Measurements from ENCODE around the gene CREB3L1.

CREB3L1 gene

DNA sequence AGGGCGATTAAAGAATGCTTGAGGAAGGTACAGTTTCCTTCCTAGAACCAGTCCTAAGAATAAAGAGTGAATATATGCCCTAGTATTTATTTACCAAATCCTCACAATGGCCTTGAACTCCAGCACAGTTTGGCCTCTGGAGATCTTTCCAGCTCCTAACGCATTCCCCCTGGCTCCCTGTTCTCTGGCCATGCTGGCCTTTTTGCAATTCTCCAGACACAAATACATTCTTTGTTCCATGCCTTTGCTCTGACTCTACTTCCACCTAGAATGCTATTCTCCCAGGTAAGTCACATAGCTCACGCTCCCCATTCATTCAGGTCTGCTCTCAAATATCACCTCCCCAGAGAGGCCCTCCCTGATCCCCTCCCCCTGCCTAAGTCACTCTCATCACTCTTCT, 66.1 kb downstream of the CREB3L1 start:
- DNase-seq (ENCODE audit: low read depth in 3 of 3) = no peak

DNA sequence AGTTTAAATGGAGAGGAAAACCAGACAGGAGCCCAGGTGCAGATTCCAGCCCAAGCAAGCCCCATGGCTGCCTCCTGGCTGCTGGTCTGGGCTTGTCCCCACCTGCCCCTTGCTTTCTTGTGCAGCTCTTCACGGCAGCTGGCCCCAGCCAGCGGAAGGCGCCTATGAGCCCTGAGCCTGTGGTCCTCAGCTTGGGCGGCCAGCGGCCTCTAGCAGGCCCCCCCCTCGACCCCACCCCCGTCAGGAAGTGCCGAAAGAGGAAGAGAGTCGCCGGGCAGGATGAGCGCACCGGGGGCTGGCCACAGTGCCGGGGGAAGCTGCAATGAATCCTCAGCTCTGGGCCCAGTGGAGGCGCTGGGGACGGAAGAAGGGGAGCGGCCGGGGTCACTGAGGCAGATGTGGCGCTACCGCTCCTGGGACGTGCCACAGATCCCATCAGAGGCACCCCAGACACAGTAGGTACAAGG, 67.7 kb downstream of the CREB3L1 start:
- DNase-seq (ENCODE audit: low read depth in 3 of 3) = no peak

DNA sequence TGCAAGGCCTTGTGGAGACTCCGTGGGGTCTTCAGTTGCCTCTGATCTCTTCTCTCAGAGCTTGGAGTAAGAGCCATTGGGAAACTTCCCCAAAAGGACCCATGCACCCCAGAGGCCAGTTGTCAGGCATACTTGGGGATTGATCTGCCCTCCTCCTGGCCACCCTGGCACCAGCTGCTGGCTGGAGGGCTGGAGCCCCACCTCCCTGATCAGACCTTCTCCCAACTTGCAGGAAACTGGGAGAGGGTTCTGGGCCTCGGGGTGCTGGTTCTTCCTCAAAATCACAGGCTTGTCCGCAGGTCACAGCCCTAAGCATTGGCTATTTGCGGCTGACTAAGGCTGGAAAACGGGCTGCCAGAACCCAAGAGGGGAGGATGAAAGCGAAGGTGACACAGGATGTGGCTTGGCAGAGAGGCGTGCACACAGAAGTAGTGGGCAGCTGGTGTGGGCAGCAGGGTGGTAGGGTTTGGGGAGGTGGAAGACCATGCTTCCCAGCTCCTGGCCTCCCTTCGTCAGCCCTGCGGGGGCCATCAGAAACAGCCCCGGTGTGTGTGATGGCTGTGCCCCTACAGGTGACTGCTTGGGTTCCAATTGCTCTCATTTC, 68.5 kb downstream of the CREB3L1 start:
- no peak for DNase-seq (ENCODE audit: low read depth in 3 of 3)

DNA sequence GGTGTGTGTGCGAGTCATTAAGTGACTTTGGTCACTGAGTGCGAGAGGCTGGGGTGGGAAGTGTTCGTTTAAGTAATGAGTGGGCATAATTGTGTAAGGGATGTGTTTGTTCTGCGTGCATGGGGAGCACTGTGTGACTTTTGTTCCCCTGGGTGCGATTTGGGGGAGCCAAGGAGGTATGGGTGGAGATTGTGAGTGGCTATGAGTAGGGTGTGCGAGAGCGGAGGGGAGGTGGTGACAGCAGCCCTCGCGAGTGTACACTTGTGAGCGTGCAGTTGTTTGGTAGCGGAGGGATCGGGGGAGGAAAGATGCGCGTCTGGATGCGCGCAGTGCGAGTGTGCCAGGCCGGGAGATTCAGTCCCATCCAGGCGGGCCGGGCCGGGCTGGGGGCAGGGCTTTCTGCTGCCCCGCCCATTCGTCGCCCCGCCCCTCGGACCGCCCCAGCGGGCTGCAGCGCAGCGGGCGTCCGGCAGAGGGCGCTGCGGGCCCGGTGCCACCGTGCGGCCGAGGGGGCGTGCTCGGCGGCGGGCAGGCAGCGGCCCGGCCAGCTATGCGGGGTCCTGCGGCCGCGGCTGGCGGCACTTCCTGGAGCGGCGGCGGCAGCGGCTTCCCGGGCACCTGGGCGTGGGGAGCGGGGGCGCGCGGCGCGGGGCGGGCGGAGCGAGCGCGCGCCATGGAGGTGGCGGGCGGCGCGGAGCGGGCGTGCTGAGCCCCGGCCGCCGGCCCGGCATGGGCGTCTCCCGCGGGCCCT, 69.6 kb downstream of the CREB3L1 start, which contains the start of gene DGKZ:
DGKZ (plus strand) TSS at position 578 of the 751 bp plus-strand sequence. CDS start 197 bp downstream, outside the sequence.
- peak; percentile 78 to 81 (median 80) for DNase-seq (ENCODE audit: low read depth in 3 of 3)

DNA sequence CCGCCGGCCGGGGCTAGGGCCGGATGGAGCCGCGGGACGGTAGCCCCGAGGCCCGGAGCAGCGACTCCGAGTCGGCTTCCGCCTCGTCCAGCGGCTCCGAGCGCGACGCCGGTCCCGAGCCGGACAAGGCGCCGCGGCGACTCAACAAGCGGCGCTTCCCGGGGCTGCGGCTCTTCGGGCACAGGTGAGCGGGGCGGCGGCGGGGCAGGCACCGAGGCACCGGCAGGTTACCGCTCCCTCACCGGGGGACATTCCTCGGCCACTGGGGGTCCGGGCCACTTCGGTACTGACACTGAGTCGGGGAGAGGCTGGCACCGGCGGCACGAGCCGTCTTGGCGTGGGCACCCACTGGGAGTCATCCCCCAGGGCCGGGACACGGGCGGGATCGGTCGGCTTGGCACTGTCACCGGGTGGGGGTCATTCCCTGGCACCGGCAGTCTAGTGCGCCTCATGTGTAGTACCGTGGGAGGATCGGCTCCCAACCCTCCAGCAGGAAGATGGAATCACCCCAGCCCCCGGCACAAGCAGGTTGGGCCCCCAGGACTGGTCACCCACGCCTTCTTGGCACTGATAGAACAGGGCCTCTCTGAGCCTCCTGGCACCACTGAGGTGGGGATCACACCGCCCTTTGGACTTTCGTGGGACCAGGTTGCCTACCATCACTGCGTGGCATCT, 70.3 kb downstream of the CREB3L1 start:
- DNase-seq (ENCODE audit: low read depth in 3 of 3) = no peak

DNA sequence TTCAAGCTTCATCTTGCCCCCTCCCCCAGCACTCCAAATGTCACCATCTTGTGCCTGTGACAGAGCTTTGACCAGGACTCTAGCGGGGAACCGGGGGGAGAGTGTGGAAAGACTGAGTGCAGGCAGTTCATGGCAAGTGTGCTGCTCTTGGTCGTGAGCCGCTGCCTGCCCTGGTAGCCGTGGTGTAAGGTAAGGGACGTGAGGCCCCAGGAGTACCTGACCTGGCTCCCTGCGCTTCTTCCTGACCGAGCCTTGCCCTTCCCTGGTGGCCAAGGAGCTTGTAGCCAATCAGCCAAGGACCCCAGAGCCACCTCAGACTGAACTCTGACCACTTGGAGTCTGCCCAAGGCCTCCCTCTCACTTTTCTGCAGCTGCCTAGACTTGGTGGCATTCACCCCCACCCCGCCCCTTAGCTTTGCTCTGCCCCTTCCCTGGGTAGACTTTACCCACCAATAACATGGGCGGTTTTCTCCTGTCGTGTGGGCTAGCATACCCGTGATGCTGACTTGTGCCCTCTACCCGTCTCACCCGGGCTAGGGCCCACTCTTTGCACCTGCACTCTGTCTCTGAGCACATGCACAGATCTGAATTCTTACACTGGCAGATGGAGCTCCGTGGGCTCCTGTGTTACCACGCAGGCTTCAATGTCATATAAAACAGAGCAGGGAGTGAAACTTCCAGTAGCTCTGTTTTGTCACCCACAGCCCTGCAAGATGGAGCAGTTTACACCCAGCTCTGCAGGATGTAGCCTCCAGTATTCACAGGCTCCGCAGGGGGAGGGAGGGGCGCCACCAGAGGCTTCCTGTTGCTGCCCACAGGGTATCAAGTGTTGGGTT, 71.3 kb downstream of the CREB3L1 start:
- DNase-seq (ENCODE audit: low read depth in 3 of 3) = no peak

DNA sequence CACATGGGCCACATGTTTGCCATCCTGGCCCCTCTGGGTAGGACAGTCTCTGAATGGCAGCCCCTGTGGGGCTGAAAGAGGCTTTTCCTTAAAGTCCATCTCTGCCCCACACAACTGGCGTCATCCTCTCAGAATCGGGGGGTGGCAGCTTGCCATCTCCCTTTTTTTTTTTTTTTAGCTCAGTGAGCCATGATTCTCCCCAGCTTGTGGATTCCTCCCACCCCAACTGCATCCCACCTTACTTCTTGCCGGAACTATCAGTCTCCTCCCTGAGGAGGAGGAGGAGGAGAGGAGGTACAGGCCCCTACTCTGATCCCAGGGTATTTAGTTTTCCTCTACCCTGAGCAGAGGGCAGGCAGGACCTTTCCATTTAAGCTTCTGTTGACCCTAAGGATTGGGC, 73.2 kb downstream of the CREB3L1 start:
- DNase-seq (ENCODE audit: low read depth in 3 of 3) = no peak

DNA sequence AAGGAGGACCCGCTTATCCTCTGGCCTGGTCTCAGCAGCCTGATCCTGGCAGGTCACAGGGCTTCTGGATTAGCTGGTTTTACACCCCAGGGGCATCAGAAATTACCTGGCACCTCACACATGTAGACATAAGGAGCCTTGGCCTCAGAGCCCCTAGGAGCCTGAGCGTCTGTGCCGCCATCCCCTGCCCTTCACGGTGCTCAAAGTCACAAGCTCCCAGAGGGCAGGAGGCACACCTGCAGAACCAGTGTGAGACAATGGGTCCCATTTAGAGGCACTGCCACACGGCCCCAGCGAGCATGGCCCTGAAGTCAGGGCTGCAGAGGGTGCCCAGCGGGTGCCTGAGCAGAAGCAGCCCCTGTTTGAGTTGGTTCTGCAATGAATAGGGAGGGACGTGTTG, 73.7 kb downstream of the CREB3L1 start:
- no peak for DNase-seq (ENCODE audit: low read depth in 3 of 3)

DNA sequence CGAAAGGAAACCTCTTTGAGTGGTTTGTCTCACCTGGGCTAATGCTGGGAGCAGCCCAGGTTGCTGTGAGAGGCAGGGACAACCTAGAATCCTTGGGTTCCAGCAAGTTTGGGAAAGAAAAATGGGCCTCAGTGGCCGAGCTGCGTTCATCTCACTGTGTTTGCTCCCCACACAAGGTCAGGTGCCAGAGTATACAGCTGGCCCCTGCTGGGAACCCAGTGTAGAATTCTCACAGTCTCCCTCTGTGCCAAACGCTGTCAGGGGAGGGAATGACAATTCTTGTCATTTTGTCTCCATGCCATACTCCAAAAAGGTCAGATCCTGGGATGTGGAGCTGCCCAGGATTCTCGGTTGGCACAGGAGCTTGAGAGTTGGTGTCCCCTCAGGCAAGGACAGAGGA, 74.1 kb downstream of the CREB3L1 start:
- no peak for DNase-seq (ENCODE audit: low read depth in 3 of 3)

DNA sequence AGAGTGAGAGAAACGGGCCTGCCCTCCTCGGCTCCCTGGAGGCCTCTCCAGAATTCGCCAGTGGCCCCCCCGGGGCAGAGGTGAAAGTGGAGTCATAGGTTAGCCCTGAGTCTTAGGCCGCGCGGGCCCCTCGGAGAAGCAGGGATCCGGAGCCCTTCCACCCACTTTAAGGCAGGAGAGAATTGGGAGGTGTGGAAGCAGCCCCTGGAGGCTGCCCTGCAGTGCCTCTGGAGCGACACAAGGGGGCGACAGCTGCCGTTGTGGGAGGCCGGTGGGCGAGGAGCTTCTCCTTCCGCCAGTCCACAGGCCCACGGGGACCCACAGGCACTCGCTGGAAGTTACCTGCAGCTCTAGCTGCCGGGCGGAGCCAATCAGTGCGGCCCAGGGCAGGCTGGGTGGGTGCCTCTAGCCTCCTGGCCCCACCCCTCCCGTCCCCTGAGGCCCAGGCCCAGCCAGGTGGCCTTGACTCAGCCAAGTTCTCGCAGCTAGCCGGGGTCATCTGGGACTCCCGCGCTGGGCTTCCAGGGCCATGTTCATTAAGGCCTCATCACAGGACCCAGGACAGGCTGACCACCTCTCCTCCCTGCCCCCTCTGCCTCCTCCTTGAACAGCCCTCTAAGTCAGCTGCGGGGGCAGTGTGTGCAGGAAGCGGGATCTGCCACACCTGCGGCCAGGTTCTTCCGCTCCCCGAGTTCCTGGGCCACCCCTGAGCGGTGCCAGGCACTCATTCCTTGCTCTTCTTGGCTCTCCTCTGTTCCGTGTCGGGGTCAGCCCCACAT, 74.8 kb downstream of the CREB3L1 start:
- DNase-seq (ENCODE audit: low read depth in 3 of 3) = peak; percentile 55 to 68 (median 67)

DNA sequence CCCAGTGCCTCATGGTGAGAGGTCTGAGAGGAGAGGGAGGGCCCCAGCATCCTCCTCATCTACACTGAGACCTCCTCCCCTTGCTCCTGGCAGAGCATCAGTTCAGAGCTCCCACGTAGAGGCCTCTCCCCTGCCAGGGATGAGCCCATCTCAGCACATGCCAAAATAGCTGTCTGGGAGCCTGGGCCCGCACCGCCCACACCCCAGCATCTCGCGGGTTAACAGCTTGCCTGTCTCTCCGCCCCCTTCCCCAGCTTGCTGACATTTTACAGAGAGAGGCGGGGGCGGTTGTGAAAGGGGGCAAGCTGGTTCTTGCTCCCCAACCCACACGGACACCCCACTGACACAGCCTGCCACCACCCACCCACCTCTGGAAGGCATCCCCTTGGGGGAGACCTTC, 76.2 kb downstream of the CREB3L1 start:
- DNase-seq (ENCODE audit: low read depth in 3 of 3) = peak in 2 of 3 donors; percentile 52 to 65

DNA sequence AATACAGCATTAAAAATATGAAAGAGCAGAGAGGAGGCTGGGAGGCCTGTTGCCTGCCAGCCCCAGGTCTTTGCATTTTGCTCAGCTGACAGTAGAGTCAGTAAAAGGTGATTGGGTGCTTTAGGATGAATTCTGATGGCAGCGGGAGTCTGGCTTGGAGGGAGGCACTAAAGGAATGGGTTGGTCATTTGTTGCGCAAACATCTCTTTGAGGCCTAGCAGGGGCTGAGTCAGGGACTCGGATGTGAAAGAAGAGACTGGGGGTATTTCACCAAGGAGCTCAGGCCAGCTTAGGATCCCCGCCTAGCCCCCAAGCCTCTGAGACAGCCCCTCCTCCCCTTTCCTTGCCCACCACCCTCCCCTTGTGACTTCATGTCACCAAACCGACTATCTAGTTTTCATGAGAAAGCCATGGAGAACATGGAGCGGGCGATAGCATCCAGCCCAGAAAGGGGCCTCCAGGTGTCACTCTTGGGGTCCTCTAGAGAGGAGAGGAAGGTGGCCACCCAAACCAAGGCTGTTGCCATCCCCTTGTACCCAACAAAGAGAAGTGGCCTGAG, 79.5 kb downstream of the CREB3L1 start:
- no peak for DNase-seq (ENCODE audit: low read depth in 3 of 3)

DNA sequence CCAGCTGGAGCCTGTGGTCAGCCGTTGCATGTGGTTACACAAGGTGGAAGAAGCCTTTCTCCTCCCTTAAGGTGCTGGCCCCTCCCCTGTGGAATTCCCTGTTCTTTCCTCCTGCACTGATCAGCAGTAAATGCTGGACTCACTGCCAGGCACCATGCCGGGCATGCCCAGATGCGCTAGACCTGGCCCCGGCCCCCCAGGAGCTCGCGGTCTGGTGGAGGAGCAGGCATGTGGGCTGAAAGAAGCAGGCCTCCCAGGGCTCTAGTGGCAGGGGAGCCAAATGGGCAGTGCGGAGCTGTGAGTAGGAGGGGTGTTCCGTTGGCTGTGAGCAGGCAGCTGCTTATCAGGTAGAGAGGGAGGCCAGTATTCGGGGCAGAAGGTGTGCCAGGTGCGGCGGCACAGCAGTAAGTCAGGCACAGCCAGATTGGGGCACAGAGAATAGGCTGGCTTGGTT, 80.0 kb downstream of the CREB3L1 start:
- DNase-seq (ENCODE audit: low read depth in 3 of 3) = no peak

DNA sequence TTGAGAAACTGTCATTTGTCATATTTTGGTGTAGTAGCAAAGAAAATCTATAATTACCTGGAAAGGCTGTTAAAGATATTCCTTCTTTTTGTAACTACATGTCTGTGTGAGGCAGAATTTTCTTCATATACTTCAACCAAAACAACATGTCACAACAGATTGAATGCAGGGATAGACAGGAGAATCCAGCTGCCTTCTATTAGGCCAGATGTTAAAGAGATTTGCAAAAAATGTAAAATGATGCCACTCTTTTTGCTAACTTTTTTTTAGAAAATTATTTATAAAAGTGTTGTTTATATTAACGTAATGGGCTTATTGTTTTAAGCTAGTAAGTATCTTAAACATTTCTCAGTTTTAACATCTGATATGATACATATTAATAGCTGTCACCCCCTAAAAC, 82.5 kb downstream of the CREB3L1 start:
- no peak for DNase-seq (ENCODE audit: low read depth in 3 of 3)

DNA sequence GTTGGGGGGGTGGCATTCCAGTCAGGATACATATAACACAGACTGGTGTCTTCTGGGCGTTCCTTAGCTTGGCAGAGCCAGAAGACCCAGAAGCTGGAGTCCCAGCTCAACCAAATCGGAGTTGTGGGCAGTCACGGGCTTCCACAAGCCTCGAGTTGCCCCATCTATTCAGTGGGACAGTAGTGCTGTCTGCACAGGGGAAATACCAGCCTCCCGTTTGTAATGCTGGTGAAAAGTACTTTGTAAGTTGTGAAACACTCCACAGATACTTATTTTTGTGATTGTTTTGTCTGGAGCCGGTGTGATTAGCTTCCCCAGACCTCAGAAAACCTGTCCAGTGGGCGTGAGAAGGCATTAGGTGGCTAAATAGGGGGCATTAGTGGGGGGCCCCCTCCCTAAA, 83.4 kb downstream of the CREB3L1 start:
- no peak for DNase-seq (ENCODE audit: low read depth in 3 of 3)

DNA sequence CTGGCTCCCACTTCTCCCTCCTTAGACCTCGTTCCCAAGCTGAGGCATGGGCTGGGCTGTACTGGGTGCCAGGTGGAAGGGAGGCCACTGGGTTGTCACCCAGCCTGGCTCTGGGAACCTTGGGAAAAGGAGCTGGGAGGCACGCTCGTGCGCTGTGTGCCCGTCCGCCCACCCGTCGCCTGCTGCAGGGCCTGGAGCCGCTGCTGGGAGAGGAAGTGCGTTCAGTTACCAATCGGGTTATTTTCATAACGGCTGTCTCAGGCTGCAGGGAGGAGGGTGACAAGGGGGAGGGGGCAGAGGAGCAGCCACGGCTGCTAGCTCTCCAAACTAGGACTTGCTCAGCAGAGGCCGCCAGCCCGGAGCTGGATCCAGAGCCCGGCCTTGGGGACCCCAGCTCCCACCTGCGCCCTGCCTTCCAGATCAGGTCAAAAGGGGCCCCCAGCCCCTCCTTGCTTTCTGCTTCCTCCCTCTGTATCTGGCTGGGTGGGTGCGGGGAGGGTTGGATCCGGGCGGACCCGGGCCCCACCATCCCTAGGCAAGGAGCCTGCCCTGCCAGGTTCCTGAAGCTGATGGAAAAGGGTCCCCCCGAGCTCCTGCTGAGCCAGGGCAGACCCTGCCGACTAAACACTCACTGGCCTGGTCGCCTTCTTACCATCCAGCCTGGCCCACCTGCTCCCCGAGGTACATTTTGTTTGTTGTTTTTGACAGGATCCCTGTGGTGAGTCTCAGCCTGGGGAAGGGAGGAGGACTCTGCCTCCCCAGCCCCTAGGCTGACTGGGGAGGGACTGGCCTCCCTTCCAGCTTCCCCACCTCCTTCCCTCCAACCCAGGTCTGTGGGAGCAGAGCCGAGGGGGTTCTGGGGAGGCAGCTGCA, 84.1 kb downstream of the CREB3L1 start:
- peak in 1 of 3 donors; percentile 50 for DNase-seq (ENCODE audit: low read depth in 3 of 3)

DNA sequence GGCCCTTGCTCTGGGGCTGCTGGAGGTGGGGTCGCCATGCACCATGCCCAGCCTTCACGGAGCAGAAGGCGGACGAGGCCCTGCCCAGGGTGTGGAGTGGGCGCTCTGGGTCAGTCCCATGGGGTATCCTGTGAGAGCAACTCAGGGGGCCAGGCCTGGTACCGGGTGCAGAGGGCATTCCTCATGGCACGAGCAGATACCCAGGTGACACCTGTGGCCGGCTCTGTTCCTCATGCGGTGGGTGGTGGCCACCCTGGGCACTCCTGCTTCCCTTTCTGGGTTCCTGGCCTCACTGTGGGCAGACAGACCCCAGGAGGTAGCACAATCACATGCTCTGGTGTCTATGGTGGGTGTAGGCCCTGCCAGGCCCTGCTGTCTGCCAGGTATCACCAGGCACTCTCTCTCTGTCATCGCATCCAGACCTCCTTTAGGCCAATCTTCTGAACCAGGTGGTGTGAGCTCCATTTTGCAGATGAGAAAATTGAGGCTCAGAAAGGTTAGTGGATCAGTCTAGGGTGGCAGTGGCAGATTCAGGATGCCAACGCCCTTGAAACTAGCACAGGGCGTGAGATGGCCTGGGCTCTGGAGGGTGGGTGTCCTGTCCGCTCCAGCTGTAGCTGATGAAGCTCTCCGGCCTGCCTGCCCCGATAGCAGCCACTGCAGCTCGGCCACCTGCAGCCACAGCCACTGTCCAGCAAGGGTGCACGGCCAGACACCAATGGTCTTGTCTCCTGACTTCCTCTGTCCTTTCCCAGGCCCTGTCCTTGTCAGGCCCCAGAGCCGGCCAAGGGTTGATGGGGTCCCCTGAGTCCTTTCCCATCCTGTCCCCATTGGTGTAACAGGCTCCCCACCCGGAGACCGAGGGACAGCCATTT, 84.9 kb downstream of the CREB3L1 start:
- no peak for DNase-seq (ENCODE audit: low read depth in 3 of 3)

DNA sequence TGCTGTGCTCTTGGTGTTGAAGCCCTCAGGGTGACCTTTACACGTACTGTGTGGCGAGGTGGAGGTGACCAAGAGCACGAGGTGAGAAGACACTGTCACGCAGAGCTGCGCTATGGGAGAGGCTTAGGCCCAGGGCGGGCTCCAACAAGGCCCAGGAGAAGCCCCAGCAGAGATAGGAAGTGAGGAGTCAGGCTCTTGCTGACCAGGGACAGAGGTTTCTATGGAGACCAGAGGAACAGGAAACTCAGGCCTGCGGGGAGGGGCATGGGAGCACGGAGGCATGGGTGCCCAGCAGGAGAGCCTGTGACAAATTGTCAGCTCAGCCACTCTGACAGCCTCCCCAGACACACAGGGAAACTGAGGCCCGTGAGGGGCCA, 85.6 kb downstream of the CREB3L1 start:
- DNase-seq (ENCODE audit: low read depth in 3 of 3) = no peak
